Muscle of back (tissue), 11 donors: ENCODE measurements around the gene CLDND2. TPM values are rescaled to one million over a fixed set of nuclear protein-coding genes. Genes with fewer than 3 reads are reported as not detected.
A peak's percentile ranks its signal among the peaks of the same experiment; 100 is the strongest.

ENCODE experiments used
- DNase-seq, 3 donors: peaks; one replicate each; pipeline versions ENCODE4 v3.0.0 to v3.0.0-alpha.2; 2013
- polyA plus RNA-seq, 10 donors: library from polyadenylated mRNA; unstranded; fragments of 120-200 nt; gene quantifications; one replicate each; pipeline ENCODE4 v1.2.1, GENCODE V29; 2013; ENCODE audit not compliant: insufficient read length in 10 of 10

CLDND2 gene
- polyA plus RNA-seq, 10 donors: 0.30 to 1.3 (median 0.95) TPM

DNA sequence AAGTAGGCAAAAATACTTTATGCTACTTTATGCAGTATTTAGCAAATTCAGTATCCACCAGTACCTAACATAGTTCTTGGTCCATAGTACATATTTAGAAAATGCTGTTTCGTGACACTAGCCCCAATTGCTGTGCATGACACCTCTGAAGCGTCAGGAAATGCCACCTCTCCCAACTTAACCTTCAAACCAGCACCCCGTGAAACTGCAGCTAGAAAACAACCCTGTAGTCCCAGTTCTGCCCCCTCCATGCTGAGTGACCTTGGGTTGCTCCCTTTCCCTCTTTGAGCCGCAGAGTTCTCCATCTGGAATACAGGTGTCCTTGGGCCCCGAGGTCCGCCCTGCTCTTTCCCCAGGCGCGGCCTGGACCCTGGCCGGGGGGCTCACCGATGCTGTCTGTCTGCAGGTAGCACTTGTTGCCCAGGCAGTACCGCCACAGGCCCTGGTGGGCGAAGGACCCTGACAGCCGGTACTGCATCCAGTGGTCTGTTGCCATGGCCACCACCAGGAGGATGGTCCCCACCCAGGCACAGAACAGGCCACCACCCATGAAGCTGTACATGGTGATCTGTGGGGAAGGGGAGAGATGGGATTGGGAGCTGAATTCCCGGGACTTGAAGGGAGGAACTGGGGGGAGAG lies 18.2 kb upstream of the CLDND2 start:
- DNase-seq: no peak

DNA sequence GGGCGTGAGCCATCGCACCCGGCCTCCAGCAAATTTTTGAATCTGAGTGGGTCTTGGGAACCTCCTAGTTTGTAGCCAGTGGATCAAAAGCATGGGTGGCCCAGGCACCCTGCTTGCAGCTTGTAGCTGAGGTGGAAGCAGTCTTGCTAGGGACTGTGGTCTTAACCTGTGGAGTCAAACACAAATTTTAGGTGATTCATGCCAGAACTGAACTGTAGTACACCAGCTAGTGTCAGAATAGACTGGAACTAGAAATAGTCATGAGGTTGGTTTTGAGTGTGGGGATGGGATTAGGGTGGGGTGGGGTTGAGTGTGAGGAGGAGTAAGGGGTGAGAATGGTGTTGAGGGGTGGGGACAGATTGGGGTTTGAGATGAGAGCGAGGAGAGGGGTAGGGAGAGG lies 13.2 kb upstream of the CLDND2 start:
- DNase-seq: no peak

DNA sequence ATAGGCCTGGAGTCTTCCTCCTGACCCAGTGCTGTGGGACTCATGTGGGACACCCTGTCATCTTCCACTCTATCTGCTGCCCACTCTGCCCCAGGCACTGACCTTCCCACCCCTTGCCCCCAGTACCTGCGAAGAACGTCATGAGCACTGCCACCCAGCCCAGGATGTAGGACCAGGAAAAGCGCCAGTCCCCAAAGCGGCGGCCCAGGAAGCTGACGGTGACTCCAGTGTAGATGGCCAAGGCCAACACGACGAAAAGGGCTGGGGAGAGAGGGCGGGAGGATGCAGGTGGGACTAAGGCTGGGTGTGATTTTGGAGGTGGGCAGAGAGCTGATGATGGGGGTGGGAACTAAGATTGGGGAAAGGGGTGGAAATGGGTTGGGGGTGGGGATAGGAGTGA lies 11.6 kb upstream of the CLDND2 start:
- no peak for DNase-seq

DNA sequence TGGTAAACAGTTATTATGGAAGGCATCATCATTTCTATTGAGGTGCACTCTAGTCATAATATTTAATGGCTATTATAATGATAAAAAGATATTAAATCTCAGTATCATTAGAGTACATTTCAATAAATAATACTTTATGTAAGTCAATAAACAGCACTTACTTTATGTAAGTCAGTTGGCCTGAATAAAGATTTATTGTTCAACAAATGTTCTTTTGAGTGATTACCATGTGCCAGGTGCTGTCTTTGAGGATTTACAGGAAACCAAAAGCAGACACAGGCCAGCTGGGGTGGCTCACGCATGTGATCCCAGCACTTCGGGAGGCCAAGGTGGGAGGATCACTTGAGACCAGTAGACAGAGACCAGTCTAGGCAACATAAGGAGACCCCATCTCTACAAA lies 8.6 kb upstream of the CLDND2 start:
- no peak for DNase-seq

DNA sequence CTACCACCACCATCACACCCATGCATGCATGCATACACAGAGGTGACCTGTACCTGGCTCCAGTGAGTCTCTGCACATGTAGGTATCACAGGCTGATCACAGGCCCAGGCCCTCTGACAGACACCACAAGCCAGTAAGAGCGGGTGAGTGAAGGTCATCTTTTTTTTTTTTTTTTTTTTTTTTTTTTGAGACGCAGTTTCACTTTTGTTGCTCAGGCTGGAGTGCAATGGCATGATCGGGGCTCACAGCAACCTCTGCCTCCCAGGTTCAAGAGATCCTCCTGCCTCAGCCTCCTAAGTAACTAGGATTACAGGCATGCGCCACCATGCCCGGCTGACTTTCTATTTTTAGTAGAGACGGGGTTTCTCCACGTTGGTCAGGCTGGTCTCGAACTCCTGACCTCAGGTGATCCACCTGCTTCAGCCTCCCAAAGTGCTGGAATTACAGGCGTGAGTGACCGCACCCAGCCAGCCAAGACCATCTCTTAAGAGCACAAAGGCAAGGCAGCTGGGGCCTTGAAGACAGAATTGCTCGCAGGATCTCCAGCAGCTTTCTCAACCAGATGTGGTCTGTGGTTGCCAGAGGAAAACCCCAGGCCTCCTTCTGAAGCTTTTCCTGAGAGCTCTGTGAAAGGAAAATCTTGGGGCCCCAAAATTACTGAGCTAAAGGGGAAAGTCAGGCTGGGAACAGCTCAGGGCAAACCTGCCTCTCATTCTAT lies 6.9 kb upstream of the CLDND2 start:
- DNase-seq: no peak

DNA sequence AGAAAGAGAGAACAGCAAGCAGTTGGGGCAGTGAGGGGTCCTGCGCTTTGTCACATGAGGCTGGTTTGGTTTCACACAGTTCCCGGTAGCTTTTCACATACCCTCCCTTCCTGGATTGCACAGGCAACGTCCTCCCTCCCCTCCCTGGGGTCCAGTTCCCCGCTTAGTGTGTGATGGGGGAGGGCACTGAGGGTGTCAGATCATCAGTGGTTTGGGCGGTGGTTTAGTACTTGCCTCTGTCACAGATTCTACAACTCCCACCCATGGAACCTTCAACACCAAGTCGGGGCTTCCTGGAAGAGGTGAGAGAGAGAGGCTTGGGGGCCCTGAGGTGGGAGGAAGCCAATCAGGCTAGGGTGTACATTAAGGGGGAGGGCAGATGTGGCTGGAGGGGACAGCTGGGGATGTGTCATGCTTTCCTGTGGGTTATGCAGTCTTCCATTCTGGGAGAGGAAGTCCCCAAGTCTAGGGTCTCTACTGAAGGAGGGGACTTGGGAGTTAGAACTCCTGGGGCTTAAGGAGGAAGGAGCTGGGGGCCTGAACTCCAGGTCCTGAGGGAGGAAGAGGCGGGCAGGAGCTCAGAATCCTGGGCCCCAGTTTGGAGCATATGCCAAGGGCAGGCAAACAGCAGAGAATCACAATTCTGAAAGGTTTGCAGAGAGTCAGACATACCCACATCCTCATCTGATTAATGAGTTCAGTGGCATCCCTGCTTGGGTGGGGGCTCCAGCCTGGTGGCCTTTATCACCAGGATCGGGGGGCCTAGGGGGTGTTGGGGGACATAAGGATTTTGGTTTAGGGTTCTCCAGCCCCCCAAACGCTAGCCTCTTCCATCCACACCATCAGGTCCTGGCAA lies 4.1 kb upstream of the CLDND2 start, which contains the start of gene NKG7:
TSS of gene NKG7 (minus strand) at position 6 of the 856 bp plus-strand sequence. CDS start 119 bp downstream, outside the sequence.
- no peak for DNase-seq

DNA sequence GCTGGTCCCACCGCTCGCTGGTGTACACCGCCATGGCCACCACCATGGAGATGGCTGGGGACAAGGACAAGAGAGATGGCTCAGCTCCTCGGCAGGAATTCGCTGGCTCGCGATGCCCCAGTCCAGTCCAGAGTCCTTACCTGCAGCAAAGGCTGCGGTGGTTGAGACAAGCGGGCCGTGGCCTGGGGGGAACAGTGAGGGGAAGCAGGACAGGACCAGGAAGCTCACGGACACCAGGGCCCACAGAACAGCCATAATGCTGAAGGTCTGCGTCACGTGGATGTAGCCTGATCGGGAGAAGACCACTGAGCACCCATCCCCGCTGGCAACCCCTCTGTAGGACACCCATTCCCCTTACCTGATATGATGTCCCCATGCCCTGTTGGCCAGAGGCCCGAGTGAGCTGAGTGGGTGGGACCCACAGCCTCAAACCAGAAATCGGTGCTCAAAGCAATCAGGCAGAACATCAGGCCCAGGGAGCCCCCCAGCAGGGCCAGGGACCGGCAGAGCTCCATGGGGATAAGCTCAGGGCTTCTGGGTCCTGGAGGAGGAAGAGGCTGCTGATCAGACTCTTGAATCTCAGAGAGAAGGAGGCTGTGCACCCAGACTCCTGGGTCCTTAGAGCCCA lies 3.3 kb upstream of the CLDND2 start:
- DNase-seq: no peak

DNA sequence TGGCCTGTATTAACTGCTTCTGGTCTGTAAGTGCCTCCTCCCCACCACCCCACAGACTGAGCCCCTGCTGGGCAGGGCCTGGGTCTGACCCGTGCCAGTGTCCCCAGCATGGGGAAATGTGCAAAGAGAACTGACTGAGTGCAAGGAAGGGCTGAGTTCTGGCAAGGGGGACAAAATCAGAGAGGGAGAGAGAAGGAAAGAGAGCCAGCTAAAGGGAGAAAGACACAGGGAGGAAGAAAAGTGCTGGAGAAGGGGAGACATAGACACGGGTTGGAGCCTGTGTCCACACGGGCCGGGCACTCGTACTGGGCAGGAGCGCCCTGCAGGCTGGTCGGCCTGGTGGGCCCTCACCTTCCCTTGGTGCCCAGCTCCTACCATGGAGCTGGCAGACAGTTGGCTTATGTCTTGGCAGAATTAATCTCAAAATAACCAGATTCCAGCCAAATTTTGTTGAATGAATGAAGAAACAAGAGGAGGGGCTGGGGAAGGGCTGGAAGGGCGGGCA lies 2.4 kb upstream of the CLDND2 start:
- DNase-seq: no peak

DNA sequence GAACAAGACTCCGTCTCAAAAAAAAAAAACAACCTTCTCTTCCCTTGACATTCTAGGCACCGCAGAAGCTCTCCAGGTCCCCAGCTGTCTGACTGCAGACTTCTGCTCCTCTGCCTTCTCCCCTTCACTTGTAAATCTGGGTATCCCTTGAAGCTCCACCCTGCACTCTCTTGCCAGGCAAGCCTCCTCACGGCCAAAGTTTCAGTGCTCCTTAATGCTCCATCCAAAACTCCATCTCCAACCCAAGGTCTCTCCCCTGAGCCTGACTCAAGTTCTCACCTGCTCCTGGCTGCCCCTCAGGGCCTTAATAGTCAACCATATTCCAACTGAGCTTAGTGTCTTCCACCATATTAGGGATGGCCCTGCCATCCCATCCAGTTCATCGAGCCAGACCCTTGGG lies 1.4 kb upstream of the CLDND2 start:
- no peak for DNase-seq

DNA sequence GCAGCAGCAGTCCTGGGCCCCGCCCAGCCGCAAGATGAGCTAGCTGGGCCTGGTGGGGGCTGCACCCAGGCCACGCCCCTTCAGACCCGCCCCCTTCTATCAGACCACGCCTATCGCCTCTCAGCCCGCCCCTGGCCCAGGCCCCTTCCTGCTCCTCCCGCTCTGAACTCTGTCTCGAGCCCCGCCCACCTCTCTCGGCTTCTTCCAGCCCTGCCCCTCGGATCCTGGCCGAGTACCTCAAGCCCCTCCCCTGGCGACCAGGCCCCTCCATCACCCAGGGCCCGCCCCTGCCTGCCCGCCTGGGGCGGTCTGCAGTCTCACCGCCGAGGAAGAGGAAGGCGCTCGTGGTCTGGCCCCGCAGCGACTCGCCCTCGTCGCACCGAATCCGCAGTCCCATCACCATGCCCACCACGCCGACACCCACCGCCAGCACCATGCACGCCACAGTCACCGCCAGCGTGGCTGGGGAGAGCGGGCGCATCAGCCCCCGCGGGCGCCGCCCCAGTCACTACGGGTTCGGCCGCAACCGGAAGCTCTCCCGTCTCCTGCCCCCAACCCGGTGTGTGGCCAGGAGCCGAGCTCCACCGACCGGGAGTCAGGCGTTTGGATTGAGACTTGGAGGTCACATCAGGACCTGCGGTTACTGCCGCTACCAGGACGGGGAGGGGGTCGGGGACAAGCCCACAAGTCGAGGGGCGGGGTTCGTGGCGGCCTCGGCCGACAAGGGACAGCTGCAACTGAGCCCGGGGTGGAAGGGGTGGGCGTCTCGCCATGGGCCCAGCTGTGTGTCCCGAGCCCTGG lies 1.0 kb downstream of the CLDND2 start:
- DNase-seq: peak; percentile 98 to 99 (median 99)

DNA sequence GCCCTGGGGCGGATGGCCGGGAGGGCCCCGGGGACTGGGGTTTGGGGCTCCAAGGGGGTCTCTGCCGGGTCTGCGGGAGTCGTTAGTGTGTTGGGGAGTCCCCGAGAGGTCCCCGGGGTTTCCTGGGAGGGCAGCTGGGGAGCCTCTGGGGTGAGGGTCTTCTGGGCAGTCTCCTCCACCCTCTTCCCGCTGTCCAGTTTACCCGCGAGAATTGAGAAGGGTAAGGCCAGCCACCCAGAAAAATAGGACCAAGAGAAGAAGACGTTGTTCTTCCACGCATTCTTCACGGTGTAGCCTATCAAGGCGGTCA lies 1.6 kb downstream of the CLDND2 start:
- no peak for DNase-seq

DNA sequence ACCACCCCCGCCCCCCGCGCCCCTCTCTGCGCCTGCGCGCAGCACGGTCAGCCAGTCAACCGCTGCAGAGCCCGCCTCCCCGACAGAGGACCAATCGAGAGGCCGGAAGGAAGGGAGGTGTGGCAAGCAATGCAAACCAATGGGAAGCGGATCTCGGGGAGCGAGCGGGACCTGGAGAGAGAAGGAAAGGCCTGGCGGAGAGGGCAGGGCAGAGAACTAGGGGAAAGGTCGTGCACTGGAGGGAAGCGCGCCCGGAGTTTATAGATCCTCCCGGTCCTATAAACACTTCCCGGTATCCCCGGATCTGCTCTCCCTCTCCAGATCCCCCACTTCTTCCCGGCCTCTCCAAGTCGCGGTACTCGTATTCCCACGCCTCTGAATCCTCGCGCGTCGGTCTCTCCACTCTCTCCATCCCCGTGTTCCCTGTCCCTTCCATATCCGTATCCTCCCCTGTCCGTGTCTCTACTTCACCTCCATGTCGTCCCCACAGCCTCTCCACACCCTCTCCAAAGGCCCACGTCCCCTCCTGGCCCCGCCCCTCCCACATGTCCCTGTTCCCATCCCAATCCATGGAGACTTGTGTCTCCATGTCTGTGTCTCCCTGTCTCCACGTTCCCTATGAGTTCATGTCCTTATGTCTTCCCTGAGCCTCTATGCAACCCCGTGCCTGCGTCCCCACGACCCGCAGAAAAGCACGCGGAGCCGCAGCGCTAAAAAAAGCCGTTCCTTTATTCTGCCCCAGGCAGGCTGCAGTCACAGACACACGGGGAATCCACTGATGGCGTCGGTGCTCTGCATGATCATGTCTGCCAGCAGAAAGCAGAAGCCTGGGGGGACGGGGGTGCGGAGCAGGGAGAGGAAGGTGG lies 2.2 kb downstream of the CLDND2 start:
- DNase-seq: peak; percentile 97 to 99 (median 98)

DNA sequence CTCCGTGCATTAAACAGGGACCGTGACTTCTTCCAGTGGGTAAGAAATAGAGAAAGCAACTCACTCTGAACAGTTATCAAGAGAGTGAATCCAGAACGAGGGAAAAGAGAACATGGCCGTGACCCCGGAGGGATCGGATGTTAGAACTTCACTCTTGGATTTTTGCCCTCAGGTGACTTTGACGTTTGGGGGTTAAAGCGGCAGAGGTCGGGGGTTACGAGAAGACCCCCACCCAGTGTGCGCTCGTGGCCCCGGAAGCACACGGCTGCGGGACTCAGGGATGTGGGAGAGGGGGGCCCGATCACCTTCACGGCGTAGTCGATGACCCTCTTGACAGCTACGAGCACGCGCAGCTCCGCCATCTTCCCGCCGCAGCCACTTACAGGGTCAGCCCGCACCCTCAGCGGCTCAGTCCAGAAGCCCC lies 2.8 kb downstream of the CLDND2 start, which contains the start of gene ETFB:
TSS of gene ETFB (minus strand) at position 424 of the 424 bp plus-strand sequence. CDS start at position 362, 62 bp downstream.
- DNase-seq: no peak

DNA sequence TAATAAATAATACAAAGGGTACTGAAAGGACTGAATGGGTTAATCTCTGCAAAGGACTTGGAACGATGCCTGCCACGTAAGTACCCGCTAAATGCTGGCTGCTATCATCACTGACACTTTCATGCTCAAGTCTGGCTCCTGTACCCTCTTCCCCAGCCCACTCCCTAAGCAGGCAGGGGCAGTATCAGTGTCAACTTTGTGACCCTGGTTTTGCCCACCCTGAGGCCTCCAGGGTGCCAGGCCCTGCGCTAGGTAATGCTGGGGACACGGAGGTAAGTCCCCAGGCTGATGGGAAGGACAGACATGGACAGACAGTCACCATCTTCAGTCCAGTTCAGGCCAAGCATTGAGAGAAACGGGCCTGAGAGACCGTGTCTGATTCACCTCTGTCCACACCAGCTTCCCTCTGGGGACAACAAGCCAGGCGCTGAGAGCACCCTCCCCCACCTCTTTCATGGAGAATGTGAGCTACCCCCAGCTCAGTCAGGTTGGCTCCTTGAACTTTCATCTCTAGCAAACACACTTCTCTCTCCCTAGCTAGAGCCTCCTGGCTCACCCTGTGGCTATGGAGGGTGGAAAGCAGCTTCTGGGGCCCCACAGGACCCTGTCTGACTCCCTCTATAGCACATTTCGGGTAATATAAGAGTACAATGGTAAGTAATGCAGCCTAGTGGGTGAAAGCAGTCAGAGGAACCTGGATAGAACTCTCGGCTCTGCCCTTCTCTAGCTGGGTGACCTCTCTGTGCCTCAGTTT lies 3.4 kb downstream of the CLDND2 start:
- peak; percentile 14 to 55 (median 15) for DNase-seq

DNA sequence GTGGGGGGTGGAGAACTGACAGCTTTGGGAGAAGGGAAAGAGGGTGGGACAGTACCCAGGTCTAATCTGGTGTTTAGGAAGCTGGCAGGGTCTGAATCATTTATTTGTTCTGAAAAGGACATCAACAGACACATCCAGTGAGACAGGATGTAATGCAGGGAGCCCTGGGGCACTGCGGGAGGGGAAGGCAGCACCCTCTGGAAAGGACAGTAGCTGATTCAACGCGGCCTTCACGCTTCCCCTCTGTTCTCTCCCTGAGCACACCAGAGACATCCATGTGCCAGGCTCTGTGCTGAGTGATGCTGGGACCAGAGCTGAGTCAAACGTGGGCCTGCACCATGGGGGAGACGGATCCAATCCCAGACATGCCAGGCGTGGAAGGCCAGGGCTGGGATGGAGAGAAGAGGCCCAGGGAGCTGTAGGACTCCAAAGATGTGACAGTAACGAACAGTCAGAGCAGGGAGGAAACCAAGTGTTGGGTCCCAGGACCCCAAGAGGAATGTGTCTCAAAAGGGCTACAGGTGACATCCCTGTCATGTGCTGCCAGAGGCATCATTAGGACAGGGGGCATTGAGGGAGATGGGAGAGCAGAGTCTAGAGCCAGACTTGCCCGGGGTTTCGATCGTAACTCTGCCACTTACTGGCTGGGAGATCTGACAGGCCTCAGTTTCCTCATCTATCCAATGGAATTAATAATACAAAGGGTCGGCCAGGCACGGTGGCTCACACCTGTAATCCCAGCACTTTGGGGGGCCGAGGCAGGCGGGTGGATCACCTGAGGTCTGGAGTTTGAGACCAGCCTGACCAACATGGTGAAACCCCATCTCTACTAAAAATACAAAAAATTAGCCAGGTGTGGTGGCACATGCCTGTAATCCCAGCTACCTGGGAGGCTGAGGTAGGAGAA lies 4.3 kb downstream of the CLDND2 start:
- no peak for DNase-seq

DNA sequence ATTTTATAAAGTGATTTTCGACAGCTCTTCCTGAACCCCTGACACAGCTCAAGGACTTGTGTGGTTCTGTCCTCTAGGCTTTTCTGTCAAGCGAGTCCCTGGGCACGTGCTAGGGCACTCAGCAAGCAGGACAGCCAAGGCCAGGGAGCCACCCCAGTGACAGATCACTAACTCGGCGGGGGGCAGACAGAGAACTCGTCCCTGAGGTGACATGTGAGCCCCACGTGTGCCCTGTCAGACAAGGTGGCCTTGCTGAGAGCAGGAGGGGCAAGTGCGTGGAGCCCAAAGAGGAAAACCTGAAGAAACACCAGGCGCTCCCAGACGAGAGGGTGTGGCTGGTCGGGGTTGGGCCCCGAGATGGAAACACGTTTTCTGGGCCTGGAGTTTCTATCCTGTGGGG lies 7.6 kb downstream of the CLDND2 start:
- DNase-seq: no peak

DNA sequence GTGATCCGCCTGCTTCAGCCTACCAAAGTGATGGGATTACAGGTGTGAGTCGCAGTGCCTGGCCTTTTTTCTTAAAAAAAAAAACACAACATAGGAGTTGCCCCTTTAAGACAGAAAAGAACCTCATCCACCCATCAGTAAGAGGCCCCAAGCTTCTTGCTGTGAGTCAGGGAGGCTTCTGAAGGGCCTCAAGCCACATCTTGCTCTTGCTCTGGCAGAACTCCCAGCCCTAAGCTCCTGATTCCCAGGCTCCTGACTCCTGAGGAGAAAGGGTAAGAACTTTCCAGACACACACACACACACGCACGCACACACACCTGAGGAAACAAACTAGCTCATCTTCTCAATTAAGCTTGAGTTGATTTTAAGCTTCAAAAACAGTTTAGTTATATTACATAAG lies 9.5 kb downstream of the CLDND2 start:
- peak; percentile 36 to 71 (median 63) for DNase-seq

DNA sequence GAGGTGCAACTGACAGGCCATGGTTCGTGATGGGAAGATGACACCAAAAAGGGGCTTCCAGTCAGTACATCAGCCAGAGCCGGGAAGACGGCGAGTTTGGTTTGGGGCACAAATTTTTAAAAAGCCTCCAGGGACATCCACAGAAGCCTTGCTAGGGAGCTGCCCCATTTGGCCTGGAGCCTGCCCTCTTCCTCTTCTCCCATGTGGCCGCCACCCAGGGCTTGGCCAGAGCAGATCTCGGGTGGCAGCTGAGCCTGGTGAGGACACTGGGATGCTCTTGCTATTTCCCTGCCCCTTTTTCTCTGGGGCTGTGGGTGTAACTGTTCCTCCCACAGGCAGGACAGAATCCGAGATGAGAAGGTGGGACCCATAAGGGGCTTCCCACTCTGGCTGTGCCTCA lies 10.9 kb downstream of the CLDND2 start:
- no peak for DNase-seq
